Measurements from ENCODE around the gene DUXB.

Gene DUXB

DNA sequence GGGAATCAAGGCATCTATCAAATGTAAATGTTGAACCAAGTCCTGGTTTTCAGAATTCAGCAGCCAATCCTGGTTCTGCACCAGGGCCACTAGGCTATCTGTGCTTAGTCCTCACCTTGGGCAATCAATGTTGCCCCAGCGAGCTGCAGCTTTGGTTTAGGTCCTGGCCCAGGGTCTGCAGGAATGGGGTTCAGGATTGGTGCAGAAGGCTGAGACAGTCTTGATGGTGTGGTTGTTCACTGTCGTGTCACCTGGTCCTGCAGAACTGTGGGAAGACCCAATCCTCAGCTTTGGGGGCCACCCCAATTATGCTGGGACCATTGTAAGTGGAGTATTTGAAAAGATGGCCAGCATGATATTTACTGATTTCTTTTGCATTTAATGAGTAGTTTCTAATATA lies 43.1 kb downstream of the DUXB start:
- DNase-seq: no peak

DNA sequence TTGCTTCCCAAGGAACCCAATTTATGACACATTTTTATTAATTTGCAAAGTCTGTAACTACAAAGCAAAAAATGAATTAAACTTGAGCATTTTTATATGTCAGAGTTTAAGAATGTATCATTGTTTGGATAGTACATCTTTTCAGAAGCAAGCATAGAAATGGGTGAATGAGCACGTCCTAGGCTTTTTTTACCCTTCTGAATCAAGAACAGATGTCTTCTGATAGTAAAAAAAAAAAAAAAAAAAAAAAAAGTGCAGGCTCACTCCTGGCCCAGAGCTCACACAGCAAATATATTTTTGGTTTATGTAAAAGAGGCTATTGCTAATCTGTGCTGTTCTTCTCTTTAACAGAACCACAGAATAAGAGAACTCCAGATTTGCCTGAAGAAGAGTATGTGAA lies 47.3 kb downstream of the DUXB start:
- no peak for DNase-seq

DNA sequence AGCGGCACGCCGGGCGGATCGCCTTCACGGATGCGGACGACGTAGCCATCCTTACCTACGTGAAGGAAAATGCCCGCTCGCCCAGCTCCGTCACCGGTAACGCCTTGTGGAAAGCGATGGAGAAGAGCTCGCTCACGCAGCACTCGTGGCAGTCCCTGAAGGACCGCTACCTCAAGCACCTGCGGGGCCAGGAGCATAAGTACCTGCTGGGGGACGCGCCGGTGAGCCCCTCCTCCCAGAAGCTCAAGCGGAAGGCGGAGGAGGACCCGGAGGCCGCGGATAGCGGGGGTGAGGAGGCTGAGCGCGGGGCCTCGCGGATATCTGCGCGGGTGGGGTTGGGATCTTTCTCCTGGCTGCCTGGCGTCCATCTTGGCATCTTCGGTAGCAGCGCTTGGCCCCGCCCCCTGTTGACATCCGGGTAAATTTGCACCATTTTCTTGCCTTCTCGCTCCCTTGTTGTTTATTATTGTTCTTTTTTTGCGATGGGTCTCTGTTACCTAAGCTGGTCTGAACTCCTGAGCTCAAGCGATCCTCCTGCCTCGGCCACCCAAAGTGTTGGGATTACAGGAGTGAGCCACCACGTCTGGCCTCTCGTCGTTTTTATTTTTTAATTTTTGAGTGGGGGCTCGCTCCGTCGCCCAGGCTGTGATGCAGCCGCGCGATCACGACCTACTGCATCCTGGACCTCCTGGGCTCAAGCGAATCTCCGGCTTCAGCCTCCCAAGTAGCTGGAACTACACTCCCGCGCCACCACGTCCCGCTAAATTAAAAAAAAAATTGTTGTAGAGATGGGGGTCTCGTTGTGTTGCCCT lies 52.8 kb downstream of the DUXB start:
- peak; percentile 82 for DNase-seq

DNA sequence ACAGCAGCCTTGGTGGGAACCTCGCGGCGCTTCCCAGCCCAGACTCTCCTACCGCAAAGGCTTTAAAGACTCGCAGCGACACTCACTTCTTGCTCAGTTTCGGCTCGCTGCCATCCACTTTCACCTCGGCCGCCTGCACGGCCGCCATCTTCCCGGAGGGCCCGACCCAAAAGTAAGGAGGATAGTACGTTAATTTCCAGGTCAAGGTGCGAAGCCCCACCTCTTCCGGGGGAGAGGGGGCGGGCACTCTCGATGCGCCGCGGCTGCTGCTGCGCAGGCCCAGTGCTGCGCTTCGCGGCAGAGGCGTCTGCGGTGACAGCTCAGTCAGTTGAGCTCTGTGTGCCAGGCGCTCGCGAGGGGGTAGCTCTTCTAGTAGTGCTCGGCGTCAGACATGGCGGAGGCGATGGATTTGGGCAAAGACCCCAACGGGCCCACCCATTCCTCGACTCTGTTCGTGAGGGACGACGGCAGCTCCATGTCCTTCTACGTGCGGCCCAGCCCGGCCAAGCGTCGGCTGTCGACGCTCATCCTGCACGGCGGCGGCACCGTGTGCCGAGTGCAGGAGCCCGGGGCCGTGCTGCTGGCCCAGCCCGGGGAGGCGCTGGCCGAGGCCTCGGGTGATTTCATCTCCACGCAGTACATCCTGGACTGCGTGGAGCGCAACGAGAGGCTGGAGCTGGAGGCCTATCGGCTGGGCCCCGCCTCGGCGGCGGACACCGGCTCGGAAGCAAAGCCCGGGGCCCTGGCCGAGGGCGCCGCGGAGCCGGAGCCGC lies 53.6 kb downstream of the DUXB start, which contains the start of the genes KARS1 and TERF2IP:
TSS of gene KARS1 (minus strand) at position 174 of the 773 bp plus-strand sequence. CDS start at position 148, 26 bp downstream.
TSS of gene TERF2IP (plus strand) at position 282 of the 773 bp plus-strand sequence. CDS start at position 392, 110 bp downstream.
- peak; percentile 97 for DNase-seq

DNA sequence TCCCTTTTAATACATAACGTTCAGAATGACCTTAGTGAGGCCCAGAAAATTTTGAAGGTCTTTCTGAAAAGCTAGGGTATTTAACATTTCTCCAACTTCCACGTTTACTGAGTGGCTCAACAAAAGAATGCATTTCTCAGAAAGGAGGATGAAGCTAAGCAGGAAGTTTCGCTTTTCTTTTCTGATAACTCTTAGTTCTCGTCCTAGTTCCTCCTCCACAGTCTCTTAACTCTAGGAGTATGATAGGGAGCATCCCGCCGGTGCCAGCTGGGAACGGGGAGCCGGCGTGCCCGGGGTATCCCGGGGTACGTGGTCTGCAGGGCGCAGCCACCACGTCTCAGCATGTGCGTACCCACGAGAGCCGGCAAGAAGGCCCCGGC lies 54.2 kb downstream of the DUXB start:
- no peak for DNase-seq

DNA sequence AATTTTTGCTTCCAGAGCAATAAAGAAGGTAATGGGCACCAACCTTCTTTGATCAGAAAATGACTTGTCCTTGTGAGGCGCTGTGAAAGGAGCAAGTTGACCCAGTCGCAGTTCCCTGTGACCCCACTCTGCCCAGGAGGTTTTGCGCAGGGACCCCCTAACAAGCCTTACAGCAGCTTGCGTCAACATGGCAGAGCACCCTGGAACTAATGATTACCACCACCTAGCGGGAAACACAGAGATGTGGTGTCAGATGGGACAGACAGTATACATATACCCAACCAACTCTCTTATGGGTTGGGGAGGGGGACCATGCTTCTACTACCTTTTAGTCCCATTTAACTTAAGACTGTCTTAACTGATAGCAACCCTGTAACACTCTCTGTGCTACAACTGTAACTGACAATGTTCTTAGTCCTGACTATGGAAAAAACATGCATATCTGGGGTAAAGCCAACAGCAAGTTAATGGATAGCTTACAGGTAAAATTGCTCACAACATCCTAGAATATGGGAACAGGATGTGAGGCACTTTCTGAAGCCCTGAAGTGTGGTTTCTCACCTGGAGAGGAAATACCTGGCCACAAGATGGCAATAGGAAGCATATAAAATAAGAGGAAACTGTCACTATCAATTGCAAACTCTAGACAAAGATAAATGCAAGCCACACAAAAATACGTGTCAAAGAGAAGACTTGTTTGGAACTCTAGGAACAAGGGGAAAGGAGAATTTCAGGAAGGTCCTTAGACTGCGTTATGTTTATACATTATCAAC lies 56.8 kb downstream of the DUXB start:
- no peak for DNase-seq
